ENCODE measurements around the gene OR11H7. TPM values are rescaled to one million over a fixed set of nuclear protein-coding genes. Genes with fewer than 3 reads are reported as not detected.

Gene OR11H7
- total and polyA plus RNA-seq, 4 donors = not detected

- 26 to 29% methylated on average over 2 of the region's 2 CpGs for WGBS, 2 donors
- DNase-seq = no peak
- Histone ChIP-seq H3K36me3 (ENCODE audit: control insufficient read depth in 4 of 4, insufficient read depth in 4 of 4, low read length in 4 of 4) (no peaks in the 10 kb centered on the region), H3K4me1 (ENCODE audit: control insufficient read depth in 5 of 5, insufficient read depth in 5 of 5, low read length in 5 of 5) (no peaks in the 10 kb centered on the region), H3K27ac (ENCODE audit: low read depth in 1 of 2, low read length in 1 of 2) (no peak overlapping the region), H3K27me3 (ENCODE audit: control insufficient read depth in 3 of 3, insufficient read depth in 3 of 3, low read length in 2 of 3) (no peaks in the 10 kb centered on the region), H3K4me3 (no peak overlapping the region), H3K9me3 (ENCODE audit: control insufficient read depth in 4 of 4, insufficient read depth in 3 of 4, low read length in 3 of 4) (peaks cover 0 to 2% (median 0%) of the 10 kb centered on the region in 4 donors), H3K9ac (ENCODE audit: insufficient read depth in 1 of 2, low read length in 2 of 2) (no peak overlapping the region)
- no peak for TF ChIP-seq CTCF (IDR thresholded peaks at IDR 0.05; ENCODE audit: control extremely low read depth, extremely low read depth)
- ATAC-seq (ENCODE audit: insufficient read depth, low FRiP score) = no peak
Observed at GRCh38 chr14:20195911-20196310, 32.9 kb upstream of the OR11H7 start.

- no peak overlapping the region for H3K27ac ChIP-seq (ENCODE audit: low read depth in 1 of 2, low read length in 1 of 2)
- H3K9me3 ChIP-seq (ENCODE audit: control insufficient read depth in 4 of 4, insufficient read depth in 3 of 4, low read length in 3 of 4) = peaks cover 0 to 6% (median 0%) of the 10 kb centered on the region in 4 donors
- no peak overlapping the region for H3K9ac ChIP-seq (ENCODE audit: insufficient read depth in 1 of 2, low read length in 2 of 2)
- TF ChIP-seq CTCF (IDR thresholded peaks at IDR 0.05; ENCODE audit: control extremely low read depth, extremely low read depth) = no peak
- 60 to 66% methylated on average over 6 of the region's 6 CpGs for WGBS, 2 donors
- H3K27me3 ChIP-seq (ENCODE audit: control insufficient read depth in 3 of 3, insufficient read depth in 3 of 3, low read length in 2 of 3) = no peaks in the 10 kb centered on the region
- H3K4me3 ChIP-seq = no peak overlapping the region
- ATAC-seq (ENCODE audit: insufficient read depth, low FRiP score) (no peak), DNase-seq (no peak)
- no peaks in the 10 kb centered on the region for H3K36me3 ChIP-seq (ENCODE audit: control insufficient read depth in 4 of 4, insufficient read depth in 4 of 4, low read length in 4 of 4)
- no peaks in the 10 kb centered on the region for H3K4me1 ChIP-seq (ENCODE audit: control insufficient read depth in 5 of 5, insufficient read depth in 5 of 5, low read length in 5 of 5)
Observed at GRCh38 chr14:20197459-20197858, 31.3 kb upstream of the OR11H7 start.

- Histone ChIP-seq H3K27me3 (ENCODE audit: control insufficient read depth in 3 of 3, insufficient read depth in 3 of 3, low read length in 2 of 3) (no peaks in the 10 kb centered on the region), H3K36me3 (ENCODE audit: control insufficient read depth in 4 of 4, insufficient read depth in 4 of 4, low read length in 4 of 4) (no peaks in the 10 kb centered on the region), H3K9me3 (ENCODE audit: control insufficient read depth in 4 of 4, insufficient read depth in 3 of 4, low read length in 3 of 4) (peaks cover 0 to 6% (median 0%) of the 10 kb centered on the region in 4 donors), H3K4me1 (ENCODE audit: control insufficient read depth in 5 of 5, insufficient read depth in 5 of 5, low read length in 5 of 5) (no peaks in the 10 kb centered on the region), H3K9ac (ENCODE audit: insufficient read depth in 1 of 2, low read length in 2 of 2) (no peak overlapping the region), H3K4me3 (no peak overlapping the region), H3K27ac (ENCODE audit: low read depth in 1 of 2, low read length in 1 of 2) (no peak overlapping the region)
- TF ChIP-seq CTCF (IDR thresholded peaks at IDR 0.05; ENCODE audit: control extremely low read depth, extremely low read depth) = no peak
- no peak for DNase-seq
- WGBS, 2 donors = 62 to 72% methylated on average over 5 of the region's 5 CpGs
- no peak for ATAC-seq (ENCODE audit: insufficient read depth, low FRiP score)
Observed at GRCh38 chr14:20198991-20199390, 29.8 kb upstream of the OR11H7 start.

- Histone ChIP-seq H3K9me3 (ENCODE audit: control insufficient read depth in 4 of 4, insufficient read depth in 3 of 4, low read length in 3 of 4) (peaks cover 0 to 17% (median 1%) of the 10 kb centered on the region in 4 donors), H3K4me1 (ENCODE audit: control insufficient read depth in 5 of 5, insufficient read depth in 5 of 5, low read length in 5 of 5) (no peaks in the 10 kb centered on the region), H3K4me3 (no peak overlapping the region), H3K27me3 (ENCODE audit: control insufficient read depth in 3 of 3, insufficient read depth in 3 of 3, low read length in 2 of 3) (no peaks in the 10 kb centered on the region), H3K36me3 (ENCODE audit: control insufficient read depth in 4 of 4, insufficient read depth in 4 of 4, low read length in 4 of 4) (no peaks in the 10 kb centered on the region), H3K9ac (ENCODE audit: insufficient read depth in 1 of 2, low read length in 2 of 2) (no peak overlapping the region), H3K27ac (ENCODE audit: low read depth in 1 of 2, low read length in 1 of 2) (no peak overlapping the region)
- ATAC-seq (ENCODE audit: insufficient read depth, low FRiP score) (no peak), DNase-seq (no peak)
- no peak for TF ChIP-seq CTCF (IDR thresholded peaks at IDR 0.05; ENCODE audit: control extremely low read depth, extremely low read depth)
- WGBS, 2 donors = 30 to 40% methylated on average over 3 of the region's 3 CpGs
Observed at GRCh38 chr14:20204721-20205120, 24.1 kb upstream of the OR11H7 start.
